ENCODE data around the gene AGAP1.
"Not testable (repeated sequence)": the region's sequence is repeated elsewhere in the genome, so short reads cannot be mapped to it uniquely, and the experiment has no call there.

Gene AGAP1

GRCh38 chr2:235592430-235592829, 98.6 kb downstream of the AGAP1 start:
- no peak for DNase-seq (ENCODE audit: low read depth in 2 of 2)

GRCh38 chr2:235592836-235593235, 99.0 kb downstream of the AGAP1 start:
- DNase-seq (ENCODE audit: low read depth in 2 of 2): no peak

DNA sequence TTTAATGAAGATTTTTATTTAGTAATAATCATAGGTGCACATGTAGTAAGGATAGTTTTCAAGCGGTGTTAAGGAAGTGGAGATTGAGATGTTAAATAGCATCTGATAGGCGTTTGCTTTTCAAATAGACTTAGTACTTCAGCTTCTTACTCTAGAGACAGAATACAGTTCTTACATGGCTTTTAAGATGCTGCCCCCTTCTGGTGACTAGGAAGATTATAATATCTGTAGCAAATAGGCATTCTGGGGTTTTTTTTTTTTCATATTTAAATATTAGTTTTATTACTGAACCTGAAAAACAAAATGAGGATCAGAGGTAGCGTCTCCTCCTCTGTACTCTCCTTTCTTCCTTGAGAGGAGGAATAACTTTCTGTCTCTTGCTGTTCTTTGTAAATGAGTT, 100.2 kb downstream of the AGAP1 start:
- DNase-seq (ENCODE audit: low read depth in 2 of 2): no peak

GRCh38 chr2:235594964-235595363, 101.1 kb downstream of the AGAP1 start:
- no peak for DNase-seq (ENCODE audit: low read depth in 2 of 2)

DNA sequence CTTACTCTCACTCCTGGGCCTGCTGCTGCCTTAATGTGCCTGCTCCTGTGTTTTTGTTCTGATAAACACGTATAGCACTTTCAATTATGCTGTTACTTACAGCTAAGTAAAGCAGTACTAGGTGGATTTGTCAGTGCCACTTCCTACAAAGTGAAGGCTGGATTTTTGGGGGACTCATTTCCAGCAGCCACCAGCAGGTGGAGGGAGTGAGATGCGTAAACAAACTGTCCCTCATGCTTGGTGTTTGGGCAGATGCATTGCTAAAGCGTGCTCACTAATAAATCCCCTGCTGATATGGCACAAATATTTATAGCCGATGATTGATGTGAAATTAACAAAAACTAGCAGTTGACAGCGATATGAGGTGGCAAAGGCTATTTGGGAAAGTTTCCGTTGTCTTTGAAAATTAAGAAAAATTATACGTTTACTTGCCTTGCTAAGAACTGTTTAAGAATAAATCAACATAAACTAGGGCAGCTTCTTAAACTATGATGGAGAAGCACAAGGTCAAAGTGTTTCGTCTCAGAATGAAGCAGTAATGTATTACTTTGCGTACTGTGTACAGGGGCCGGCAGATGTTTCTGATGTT, 101.7 kb downstream of the AGAP1 start:
- DNase-seq (ENCODE audit: low read depth in 2 of 2): peak; percentile 12 to 30

GRCh38 chr2:235596272-235596671, 102.4 kb downstream of the AGAP1 start:
- no peak for DNase-seq (ENCODE audit: low read depth in 2 of 2)

- no peak for DNase-seq (ENCODE audit: low read depth in 2 of 2)
Measured at GRCh38 chr2:235597081-235597615, 103.3 kb downstream of the AGAP1 start.

- no peak for DNase-seq (ENCODE audit: low read depth in 2 of 2)
Measured at GRCh38 chr2:235598026-235598425, 104.2 kb downstream of the AGAP1 start.

GRCh38 chr2:235598532-235599531, 105.0 kb downstream of the AGAP1 start:
- no peak for DNase-seq (ENCODE audit: low read depth in 2 of 2)

GRCh38 chr2:235599596-235600338, 105.9 kb downstream of the AGAP1 start:
- DNase-seq (ENCODE audit: low read depth in 2 of 2): no peak

DNA sequence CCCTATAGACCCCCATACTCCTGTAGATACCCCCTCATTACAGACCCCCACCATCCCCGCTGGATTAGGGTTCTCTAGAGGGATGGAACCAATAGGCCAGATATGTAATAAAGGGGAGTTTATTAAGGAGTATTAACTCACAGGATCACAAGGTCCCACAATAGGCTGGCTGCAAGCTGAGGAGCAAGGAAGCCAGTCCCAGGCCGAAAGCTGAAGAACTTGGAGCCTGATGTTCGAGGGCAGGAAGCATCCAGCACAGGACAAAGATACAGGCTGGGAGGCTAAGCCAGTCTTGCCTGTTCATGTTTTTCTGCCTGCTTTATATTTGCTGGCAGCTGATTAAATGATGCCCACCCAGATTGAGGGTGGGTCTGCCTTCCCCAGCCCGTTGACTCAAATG, 106.6 kb downstream of the AGAP1 start:
- no peak for DNase-seq (ENCODE audit: low read depth in 2 of 2)

GRCh38 chr2:235600926-235601325, 107.1 kb downstream of the AGAP1 start:
- DNase-seq (ENCODE audit: low read depth in 2 of 2): no peak

DNA sequence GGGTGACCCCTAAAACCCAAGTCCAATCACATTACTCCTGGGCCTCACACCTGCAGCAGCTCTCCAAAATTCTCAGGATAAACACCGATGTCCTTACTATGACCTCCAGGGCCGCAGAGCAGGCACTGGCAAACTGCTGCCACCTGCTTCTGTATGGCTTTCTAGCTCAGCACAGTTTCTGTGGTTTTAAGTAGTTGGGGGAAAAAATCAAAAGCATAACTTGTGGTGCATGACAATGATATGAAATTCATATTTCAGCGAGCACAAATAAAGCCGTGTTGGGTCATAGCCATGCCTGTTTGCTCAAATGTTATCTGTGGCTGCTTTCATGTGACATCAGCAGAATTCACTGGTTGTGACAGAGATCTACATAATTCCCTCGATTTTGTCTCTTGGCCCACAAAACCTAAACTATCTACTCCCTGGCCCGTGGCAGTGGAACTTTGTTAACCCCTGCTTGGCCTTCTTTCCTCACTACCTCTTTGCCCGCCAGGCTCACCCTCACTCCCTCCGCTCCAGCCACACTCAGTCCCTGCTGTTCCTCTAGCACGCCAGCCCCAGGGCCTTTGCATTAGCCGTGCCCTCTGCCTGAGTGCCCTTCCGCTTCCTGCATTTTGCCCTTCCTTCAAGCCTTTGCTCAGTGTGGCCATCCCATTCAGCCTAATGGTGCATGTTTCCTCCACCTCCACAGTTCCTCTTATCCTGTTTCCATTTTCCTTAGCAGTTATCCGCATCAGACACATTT, 108.3 kb downstream of the AGAP1 start:
- DNase-seq (ENCODE audit: low read depth in 2 of 2): no peak

DNA sequence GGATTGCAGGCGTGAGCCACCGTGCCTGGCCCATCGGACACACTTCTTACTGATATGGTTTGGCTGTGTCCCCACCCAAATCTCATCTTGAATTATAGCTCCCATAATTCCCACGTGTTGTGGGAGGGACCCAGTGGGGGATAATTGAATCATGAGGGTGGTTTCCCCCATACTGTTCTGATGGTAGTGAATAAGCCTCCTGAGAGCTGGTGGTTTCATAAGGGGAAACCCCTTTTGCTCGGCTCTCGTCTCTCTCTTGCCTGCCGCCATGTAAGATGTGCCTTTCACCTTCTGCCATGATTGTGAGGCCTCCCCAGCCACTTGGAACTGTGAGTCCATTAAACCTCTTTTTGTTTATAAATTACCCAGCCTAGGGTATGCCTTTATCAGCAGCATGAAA, 109.1 kb downstream of the AGAP1 start:
- not testable (repeated sequence) for DNase-seq (ENCODE audit: low read depth in 2 of 2)

DNA sequence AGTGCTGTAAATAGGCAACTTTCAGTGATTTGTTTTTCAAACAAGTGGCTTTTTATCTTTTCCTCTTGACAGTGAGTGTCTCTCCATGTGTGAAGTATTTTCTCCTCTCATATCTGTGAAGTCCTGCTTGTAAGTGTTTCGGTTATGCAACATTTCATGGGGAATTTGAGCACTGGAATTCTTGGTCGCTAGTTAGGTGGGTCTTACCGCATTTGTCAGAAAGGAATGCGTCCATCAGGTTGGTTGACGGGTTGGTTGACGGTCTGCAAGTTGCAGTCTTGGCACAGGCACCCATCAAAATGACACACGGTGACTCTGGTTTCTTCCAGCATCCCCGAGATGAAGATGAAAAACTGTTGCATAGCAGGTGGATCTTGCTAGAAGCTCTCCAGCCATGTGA, 109.8 kb downstream of the AGAP1 start:
- no peak for DNase-seq (ENCODE audit: low read depth in 2 of 2)

DNA sequence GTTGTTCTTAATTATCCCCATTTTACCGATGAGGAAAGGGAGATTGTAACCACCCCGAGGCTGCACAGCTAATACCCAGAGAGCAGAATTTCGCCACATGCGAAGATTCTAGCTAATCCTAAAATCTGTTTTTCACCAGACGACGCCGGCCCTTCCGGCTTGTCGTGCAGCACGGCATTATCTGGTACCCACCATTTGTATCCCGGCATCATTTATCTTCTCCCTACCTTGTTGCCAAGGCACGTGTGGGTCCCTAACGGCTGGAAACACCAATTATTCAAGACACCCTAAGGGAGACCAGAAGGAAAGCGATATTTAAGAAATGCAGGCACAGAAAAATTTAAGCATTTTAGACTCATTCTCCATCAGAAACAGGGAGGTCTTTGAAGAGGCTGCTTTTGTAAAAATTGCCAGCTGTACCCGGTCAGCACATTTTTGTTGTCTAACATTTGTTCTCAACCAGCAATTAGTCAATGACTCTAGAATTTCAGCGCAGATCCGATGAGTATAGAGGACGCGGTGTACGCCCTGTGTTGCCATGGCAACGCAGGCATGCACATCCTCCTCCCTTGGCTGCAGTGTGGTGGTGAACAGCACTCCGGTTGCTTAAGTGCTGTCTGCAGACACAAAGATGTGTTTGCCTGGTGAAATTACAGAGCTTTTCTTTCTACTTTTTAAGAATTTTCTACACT, 111.6 kb downstream of the AGAP1 start:
- no peak for DNase-seq (ENCODE audit: low read depth in 2 of 2)

GRCh38 chr2:235606004-235606715, 112.3 kb downstream of the AGAP1 start:
- DNase-seq (ENCODE audit: low read depth in 2 of 2): no peak

GRCh38 chr2:235607546-235608199, 113.8 kb downstream of the AGAP1 start:
- no peak for DNase-seq (ENCODE audit: low read depth in 2 of 2)

- no peak for DNase-seq (ENCODE audit: low read depth in 2 of 2)
Measured at GRCh38 chr2:235608200-235608887, 114.5 kb downstream of the AGAP1 start.
